OCI-LY3 (cell line): ENCODE data around the gene MGST3.
A peak's percentile ranks its signal among the peaks of the same experiment; 100 is the strongest.

Experiments used
- CTCF ChIP-seq: fragments of 200-600, 300-600 bp; sonication (generic); IDR thresholded peaks from 2 replicates; pipeline ENCODE4 v1.5.1; 2014; ENCODE audit warnings: antibody characterized with exemption, low read length, low read depth
- EZH2phosphoT487 ChIP-seq: fragments of 200-600 bp; shearing (Covaris generic); IDR thresholded peaks from 2 replicates; pipeline ENCODE4 v1.6.1; 2018; ENCODE audit warnings: antibody characterized with exemption, mixed run types, low read depth

- TF ChIP-seq CTCF = peak; percentile 51
- no peak for TF ChIP-seq EZH2phosphoT487
These were observed 67.1 kb downstream of the MGST3 start, which contains the start of gene ALDH9A1 for GRCh38 chr1:165697881-165698760.
